Measurements from ENCODE around the gene SPRY4.
"Not testable (repeated sequence)": the region's sequence is repeated elsewhere in the genome, so short reads cannot be mapped to it uniquely, and the experiment has no call there.

SPRY4 gene, protein sequence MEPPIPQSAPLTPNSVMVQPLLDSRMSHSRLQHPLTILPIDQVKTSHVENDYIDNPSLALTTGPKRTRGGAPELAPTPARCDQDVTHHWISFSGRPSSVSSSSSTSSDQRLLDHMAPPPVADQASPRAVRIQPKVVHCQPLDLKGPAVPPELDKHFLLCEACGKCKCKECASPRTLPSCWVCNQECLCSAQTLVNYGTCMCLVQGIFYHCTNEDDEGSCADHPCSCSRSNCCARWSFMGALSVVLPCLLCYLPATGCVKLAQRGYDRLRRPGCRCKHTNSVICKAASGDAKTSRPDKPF

DNA sequence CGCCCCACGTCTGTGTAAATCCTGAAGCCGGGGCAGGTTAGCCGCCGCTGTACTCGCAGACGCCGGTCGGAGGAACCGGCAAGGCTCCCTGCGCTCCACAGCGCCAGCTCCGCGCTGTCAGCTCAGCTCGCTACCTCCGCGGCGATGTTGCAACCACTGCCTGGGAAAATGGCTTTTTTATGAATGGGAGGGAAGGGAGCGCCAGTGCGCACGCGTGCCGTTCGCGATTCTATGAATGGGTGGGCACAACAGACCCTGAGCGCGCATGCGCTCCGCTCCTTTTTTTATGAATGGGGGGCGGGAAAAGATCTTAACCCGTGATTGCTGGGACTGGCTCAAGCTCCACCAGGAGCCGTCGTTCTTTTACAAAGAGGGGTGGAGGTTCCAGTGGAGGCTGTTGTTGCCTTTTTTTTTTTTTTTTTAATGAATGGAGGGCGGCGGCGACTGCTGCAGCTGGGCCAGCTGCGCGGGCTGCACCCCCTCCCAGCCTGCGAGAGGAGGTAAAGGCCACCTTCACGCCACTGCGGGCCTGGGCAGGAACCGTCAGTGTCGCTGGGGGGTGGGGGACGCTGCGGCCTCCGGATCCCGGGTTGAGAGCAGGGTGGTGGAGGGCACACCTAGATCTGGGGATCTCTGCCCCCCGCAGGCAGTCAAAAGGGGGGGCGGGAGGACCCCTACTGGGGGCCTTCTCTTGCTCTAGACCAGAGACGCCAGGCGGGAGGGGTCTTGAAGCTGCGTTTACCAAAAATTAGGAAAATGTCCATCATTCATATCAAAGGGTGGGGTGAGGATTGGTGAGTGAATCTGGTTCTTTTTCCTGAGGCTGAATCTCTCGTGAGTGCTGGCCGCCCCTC is at the start of gene SPRY4:
SPRY4 (minus strand) TSS at position 151 of the 854 bp plus-strand sequence. CDS start 9,913 bp downstream, outside the sequence.
- peak; percentile 63 to 64 for DNase-seq (ENCODE audit: low read depth in 2 of 2, low spot score in 1 of 2)

DNA sequence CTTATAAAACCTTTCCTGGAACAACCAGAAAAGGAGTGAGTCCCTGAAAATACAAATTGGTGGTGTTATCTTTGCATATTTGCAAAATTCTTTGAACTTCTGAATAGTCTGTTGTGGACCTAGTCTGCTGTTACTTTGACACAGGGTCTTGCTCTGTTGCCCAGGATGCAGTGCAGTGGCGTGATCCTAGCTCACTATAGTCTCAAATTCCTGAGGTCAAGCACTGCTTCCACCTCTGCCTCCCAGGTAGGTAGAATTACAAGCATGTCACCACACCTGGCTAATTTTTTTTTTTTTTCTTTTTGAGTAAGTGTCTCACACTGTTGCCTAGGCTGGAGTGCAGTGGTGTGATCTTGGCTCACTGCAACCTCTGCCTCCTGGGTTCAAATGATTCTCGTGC is 43.7 kb upstream of the SPRY4 start:
- DNase-seq (ENCODE audit: low read depth in 2 of 2, low spot score in 1 of 2), result no peak

DNA sequence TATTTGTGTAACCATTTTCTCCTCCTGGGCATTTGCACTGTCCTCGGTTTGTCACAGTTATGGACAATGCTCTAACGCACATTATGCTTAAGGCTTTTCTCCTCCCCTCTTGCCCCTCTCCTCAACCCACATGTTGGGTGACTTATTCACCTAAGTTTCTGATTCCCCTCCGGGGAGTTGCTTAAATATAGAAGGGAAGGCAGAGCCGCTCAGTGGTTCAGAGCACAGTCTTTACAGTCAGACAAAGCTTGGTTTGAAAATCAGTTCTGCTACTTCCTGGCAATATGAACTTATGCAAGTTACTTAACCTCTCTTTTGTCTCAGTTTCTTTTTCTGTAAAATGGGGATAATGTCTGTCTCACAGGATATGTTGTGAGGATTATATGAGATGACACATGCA is 41.2 kb upstream of the SPRY4 start:
- no peak for DNase-seq (ENCODE audit: low read depth in 2 of 2, low spot score in 1 of 2)

DNA sequence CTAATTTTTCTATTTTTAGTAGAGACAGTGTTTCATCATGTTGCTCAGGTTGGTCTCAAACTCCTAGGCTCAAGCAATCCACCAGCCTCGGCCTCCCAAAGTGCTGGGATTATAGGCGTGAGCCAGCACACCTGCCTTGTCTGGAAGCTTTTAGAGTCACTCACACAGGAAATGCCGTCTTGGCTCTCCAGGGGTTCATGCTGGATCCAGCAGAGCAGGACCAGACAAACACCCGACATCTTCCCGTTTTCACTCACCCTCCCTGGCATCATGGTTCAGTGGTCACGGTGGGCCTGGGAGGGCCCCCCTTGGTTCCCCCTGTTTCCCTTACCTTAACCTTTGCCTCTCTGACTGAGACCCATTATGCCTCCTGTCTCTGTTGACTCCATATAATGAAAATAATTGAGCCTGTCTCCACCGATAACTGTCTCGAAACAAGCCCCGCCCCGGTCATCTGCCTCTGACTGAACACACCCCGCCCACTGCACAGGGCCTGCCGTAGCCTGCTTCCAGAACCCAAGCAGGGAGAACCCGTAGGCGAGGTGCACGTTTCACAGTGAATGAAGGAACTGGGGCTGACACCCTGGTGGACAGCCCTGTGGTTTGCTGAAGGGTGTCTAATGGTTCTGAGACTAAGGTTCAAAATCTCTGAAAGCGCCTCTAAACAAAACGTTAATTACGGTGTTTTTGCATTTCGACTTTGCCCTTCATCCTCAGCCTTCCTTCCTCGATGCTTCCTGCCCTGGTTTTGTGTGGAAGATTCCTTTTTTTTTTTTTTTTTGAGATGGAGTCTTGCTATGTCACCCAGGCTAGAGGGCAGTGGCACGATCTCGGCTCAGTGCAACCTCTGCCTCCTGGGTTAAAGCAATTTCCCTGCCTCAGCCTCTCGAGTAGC is 39.7 kb upstream of the SPRY4 start:
- DNase-seq (ENCODE audit: low read depth in 2 of 2, low spot score in 1 of 2), result no peak

DNA sequence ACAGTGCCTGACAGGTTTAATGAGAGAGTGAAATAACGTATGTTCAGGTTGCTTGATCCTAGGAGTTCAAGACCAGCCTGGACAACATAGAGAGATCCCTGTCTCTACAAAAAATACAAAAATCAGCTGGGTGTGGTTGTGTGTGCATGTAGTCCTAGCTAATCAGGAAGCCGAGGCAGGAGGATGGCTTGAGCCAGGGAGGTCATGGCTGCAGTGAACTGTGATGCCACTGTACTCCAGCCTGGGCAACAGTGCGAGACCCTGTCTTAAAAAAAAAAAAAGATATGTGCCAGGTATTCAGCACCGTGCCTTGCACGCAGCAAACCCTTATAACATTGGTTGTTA is 38.8 kb upstream of the SPRY4 start:
- no peak for DNase-seq (ENCODE audit: low read depth in 2 of 2, low spot score in 1 of 2)

DNA sequence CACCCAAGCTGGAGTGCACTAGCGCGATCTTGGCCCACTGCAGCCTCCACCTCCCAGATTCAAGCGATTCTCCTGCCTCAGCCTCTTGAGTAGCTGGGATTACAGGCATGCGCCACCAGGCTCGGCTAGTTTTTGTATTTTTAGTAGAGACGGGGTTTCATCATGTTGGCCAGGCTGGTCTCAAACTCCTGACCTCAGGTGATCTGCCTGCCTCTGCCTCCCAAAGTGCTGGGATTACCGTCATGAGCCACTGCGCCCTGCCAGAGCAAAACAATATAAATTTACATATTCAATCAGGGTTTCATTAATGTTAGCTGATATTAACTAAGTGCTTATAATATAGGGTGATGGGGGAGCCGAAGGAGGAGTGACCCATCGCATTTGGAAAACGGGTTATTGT is 37.4 kb upstream of the SPRY4 start:
- DNase-seq (ENCODE audit: low read depth in 2 of 2, low spot score in 1 of 2), result not testable (repeated sequence)

DNA sequence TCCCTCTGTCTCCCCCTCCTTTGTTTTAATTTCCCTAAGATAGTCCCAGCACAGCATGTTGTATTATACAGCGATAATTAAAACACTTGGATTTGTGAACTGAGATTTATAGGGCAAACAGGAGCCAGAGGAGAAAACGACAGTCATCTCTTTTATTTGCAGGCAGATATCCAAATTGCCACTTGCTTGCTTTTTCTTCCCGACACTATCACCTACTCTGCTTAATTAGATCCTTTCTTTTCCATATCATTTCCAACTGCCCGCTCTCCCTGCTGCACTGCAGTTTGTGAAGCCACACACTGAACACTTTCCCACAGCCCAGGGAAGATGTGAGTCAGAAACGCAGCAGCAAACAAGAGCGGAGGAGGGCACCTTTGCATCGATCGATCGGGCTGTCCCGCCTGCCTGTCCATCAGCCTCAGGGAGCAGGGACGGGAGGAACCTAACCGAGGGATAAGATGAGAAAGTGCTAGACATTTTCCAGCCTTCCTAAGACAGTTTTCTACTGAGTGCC is 35.8 kb upstream of the SPRY4 start:
- no peak for DNase-seq (ENCODE audit: low read depth in 2 of 2, low spot score in 1 of 2)

DNA sequence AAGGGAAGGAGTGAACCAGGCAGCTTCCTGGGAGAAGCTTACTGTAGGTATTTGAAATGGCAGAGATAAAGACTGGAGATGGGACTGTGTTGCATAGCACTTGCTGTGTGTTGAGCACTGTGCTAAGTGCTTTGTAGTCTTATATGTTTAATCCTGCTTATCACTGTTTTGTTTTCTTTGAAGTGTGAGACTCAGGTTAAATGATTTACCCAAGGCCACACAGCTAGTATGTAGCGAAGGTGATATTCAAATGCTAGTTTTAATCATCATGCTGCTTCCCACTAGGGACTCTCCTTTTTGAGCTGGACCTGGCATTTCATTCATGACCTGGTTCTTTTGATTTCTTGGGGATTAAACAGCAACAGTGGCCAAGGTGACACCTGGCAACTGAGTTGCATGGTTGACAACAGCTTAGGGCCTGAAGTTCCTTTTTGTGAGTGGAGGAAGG is 35.3 kb upstream of the SPRY4 start:
- DNase-seq (ENCODE audit: low read depth in 2 of 2, low spot score in 1 of 2), result no peak

DNA sequence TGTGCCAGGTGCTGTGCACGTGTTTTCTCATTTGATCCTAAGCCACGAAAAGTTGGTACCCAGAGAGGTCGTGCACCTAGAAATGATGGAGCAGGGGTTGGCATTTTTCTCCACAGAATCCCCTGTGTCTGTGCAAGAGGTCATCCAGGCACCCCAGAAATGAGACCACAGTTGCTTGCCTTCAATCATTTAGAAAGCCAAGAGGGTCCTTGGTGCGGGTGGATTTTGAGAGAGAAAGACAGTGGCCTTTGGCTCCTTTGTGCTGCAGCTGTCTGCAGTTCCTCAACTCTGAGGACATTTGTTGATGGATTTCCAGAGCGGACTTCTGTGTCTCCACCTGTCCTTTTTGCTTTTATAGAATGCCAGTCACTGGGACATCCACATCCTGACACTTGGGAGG is 33.8 kb upstream of the SPRY4 start:
- no peak for DNase-seq (ENCODE audit: low read depth in 2 of 2, low spot score in 1 of 2)

DNA sequence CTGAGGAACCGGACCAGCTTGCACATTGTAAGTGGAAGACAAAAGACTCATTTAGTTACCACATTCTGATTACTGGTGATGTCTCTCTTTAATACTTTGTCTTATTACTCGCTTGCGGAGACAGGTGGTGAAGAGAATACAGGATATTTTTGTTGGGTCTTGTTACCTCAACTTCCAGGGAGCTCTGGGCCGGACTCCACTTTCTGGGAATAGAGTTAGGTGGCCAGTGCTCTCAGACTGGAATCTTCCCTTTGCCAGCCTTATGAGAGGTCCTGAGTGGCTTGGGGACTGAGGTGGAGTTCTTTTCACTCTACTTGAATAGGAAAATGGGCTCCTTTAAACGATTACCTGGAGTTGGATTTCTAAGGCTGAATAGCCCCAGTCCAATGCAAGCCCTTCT is 33.3 kb upstream of the SPRY4 start:
- no peak for DNase-seq (ENCODE audit: low read depth in 2 of 2, low spot score in 1 of 2)

DNA sequence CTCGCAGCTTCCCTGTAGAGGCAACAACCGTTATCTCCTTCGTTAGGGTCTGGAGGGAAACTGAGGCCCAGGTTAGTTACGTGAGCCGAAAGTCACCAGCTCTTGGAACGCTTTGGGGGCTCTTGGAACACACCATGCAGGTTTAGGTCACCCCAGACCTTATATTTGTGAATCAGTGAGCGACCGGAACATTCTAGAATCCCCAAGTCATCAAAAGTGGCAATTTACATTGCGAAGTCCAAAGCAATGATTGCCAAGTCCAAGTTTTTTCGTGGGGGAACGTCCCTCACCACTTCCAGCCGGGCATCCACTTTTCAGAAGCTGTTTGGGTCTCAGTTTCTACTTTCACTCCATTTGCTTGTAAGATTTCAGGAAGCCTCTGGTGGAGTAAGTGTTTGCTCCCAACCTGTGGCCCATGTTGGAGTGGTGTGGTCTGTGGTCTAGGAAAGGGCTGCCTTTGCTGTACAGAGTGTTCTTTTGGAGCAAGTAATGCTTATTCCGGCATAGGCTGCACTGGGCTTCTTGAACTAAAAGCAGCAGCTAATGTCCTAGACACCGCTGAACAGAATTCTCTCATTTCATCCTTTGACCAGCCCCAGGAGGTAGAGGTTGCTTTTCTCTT is 32.8 kb upstream of the SPRY4 start:
- no peak for DNase-seq (ENCODE audit: low read depth in 2 of 2, low spot score in 1 of 2)

DNA sequence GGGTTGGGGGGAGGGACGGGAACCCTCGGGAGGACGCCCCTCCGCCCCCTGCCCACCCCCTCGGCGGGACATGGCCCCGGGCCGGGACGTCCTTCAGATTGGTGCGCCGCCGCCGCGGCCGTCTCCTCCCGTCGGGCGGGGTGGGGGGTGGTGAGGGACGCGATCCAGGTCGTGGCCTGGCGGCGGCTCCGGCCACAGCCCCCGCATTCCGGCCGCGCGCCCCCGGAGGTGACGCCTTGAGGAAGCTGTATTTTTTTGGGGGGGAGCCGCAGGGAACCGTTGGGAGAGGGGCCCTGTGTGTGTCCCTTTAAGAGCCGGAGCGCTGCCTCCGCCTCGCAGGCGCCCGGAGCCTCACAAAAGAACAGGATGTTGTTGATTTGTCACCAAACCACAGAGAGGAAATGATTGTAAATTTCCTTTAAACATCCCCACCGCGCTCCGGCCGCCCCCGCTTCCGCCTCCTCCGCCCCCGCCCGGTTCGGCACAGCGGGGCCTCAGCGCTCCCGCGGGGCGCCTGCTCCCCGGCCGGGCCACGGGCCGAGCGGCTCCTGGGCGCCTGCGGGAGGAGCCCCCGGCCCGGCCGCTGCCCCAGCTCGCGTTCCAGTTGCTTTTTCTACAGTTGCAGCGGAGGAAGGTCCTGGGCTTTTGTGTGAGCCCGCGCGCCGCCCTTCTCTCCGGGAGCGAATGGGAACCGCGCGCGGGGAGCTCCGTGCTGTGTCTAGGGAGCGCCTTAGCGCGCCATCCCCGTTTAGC is 32.1 kb upstream of the SPRY4 start:
- DNase-seq (ENCODE audit: low read depth in 2 of 2, low spot score in 1 of 2), result peak; percentile 88

DNA sequence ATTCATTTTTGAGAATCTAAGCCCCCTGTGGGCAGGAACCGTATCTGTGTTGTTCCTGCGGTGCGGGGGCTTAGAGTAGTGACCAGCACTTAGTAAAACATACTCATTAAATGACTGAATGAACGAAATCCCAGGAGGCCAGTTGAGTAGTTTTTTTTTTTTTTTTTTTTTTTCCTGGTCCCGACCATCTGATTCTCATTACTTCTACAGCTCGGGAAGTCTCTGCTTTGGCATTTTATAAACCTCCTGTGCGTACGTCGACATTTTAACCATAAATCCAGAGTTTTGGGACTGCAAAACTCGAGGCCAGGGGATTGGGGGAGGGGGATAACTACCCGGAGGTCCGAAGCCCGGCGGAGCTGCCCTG is 31.5 kb upstream of the SPRY4 start:
- no peak for DNase-seq (ENCODE audit: low read depth in 2 of 2, low spot score in 1 of 2)

DNA sequence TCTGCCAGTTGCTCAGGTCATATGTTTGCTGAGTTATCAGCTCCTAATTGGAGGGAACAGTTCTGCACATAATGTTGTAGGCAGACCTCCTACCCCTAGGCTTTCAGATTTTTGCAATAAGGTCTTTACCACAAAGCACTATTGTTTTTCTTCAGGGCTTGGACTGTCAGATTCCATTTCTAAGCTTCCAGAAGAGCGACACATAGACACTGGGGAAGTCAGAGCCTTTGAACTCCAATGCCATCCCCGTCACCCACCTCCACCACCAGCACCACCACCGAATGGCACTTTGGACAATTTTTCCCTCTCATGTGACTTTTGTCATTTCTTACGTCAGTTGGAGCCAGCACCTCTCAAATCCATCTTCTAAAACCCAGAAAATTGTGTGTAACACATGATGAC is 28.3 kb upstream of the SPRY4 start:
- no peak for DNase-seq (ENCODE audit: low read depth in 2 of 2, low spot score in 1 of 2)

DNA sequence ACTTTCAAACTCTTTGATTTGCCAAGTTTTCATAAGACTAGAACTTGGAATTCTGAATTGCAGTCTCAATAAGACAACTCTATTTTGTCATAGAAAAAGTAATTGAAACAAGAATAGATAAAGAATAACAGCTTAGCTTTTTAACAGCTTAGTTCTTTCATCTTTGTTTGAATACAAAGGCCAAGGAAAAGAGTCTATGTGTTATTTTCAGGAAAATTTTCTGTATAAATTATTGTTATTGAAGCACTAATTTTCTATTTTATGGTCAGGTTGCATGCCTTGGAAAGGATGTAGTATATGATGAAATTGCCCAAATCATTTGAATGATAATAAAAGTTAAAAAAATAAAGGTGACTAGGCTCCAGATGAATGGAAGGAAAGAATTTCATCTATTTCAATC is 25.2 kb upstream of the SPRY4 start:
- DNase-seq (ENCODE audit: low read depth in 2 of 2, low spot score in 1 of 2), result no peak

DNA sequence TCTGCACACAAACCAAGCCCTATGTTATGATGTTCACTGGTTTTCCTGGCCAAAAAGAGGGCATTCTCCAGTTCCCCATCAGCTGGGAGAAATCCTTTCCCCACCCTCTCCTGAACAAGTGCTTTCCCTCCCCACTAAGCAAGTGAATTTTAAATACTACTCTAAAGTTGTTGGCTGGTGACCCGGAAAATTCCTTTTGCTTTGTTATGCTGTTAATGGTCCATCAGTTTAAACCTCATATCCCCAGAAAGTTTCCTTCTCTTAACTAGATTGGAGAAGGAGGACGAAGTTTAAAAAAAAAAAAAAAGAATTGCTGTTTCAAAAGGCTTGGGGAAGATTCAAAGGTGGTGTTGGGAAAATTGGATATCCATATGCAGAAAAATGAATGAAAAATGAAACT is 21.9 kb upstream of the SPRY4 start:
- DNase-seq (ENCODE audit: low read depth in 2 of 2, low spot score in 1 of 2), result no peak

DNA sequence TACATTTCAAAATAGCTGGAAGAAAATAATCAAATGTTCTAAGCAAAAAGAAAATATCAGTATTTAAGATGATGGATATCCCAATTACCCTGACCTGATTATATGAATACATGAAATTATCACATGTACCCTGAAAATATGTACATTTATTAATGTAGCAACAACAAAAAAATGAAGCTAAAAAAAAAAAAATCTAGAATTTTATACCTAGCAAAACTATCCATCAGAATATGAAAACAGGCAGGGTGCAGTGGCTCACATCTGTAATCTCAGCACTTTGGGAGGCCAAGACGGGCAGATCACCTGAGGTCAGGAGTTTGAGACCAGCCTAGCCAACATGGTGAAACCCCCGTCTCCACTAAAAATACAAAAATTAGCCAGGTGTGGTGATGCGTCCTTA is 20.1 kb upstream of the SPRY4 start:
- DNase-seq (ENCODE audit: low read depth in 2 of 2, low spot score in 1 of 2), result not testable (repeated sequence)

DNA sequence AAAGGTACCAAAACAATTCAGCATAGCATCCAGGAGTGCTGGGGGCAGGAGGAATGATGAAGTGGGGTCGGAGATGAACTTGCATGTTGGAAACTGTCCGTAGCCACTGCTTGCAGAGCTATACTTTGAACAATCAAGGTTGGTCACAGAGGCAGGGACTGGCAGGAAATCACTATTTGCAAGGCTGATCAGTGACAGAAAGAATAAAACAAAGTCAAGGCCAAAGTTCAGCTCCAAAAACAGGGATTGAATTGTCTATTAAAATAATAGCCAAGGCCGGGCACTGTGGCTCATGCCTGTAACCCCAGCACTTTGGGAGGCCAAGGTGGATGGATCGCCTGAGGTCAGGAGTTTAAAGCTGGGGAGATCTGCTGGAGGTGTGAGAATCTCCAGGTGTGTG is 18.7 kb upstream of the SPRY4 start:
- no peak for DNase-seq (ENCODE audit: low read depth in 2 of 2, low spot score in 1 of 2)

DNA sequence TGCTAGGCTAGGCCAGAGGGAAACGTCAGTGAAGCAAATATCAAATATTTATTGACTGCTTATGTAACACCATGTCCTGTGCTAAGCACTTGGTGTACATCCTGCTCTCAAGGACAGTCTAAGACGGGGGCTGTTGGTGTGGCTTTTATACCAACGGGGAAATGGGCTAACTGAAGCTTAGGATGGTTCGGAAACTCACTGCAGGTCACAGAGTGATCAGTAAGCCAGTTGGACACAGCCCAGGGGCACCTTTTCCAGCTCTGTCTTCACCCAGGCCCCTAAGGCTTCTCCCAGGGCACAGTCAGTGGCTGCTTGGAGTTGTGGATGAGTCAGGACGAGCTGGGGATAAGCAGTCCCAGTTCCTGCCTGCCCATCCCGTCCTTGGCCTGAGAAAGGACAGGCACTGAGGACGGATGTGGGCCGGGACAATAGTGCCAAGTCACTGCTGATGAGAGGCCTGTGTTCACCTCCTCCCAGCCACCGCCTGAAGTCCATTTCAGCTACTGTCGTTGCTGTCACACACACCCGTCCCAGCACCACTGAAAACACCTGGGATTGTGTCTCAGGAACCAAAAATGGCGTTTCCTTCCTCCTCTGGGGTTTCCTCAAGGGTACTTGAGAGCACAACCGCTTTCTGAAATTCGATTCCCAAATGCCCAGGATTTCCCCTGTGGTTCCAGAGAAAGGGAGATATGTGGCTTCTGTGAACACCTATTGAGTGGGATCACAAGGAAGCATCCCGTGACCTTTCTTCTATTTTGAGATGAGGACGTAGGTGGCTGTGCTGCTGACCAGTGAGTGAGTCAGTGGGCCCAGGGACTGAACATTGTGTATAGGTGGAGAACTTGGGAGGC is 17.5 kb upstream of the SPRY4 start:
- no peak for DNase-seq (ENCODE audit: low read depth in 2 of 2, low spot score in 1 of 2)

Measured in stimulated activated CD8-positive, alpha-beta memory T cell treated with anti-CD3 and anti-CD28 coated beads, Interleukin-4, amount 100 ng/mL, for 4 hours (primary cell).